ENCODE measurements around the gene MTIF3.
"Not testable (repeated sequence)": the region's sequence is repeated elsewhere in the genome, so short reads cannot be mapped to it uniquely, and the experiment has no call there.

The MTIF3 gene

GRCh38 chr13:27404680-27405079 is 45.7 kb downstream of the MTIF3 start:
- TF ChIP-seq ZNF565 (CRISPR knock-in tag; conservative IDR thresholded peaks at IDR 0.05; ENCODE audit: low read depth): no peak
- TF ChIP-seq GLIS3 (CRISPR knock-in tag; IDR thresholded peaks at IDR 0.05): no peak
- TF ChIP-seq, protein P1, sequence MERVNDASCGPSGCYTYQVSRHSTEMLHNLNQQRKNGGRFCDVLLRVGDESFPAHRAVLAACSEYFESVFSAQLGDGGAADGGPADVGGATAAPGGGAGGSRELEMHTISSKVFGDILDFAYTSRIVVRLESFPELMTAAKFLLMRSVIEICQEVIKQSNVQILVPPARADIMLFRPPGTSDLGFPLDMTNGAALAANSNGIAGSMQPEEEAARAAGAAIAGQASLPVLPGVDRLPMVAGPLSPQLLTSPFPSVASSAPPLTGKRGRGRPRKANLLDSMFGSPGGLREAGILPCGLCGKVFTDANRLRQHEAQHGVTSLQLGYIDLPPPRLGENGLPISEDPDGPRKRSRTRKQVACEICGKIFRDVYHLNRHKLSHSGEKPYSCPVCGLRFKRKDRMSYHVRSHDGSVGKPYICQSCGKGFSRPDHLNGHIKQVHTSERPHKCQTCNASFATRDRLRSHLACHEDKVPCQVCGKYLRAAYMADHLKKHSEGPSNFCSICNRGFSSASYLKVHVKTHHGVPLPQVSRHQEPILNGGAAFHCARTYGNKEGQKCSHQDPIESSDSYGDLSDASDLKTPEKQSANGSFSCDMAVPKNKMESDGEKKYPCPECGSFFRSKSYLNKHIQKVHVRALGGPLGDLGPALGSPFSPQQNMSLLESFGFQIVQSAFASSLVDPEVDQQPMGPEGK (CRISPR knock-in tag; IDR thresholded peaks at IDR 0.05; ENCODE audit: borderline replicate concordance): no peak
- TF ChIP-seq BACH2 (CRISPR knock-in tag; IDR thresholded peaks at IDR 0.05; ENCODE audit: borderline replicate concordance): no peak
- no peak for ATAC-seq

DNA sequence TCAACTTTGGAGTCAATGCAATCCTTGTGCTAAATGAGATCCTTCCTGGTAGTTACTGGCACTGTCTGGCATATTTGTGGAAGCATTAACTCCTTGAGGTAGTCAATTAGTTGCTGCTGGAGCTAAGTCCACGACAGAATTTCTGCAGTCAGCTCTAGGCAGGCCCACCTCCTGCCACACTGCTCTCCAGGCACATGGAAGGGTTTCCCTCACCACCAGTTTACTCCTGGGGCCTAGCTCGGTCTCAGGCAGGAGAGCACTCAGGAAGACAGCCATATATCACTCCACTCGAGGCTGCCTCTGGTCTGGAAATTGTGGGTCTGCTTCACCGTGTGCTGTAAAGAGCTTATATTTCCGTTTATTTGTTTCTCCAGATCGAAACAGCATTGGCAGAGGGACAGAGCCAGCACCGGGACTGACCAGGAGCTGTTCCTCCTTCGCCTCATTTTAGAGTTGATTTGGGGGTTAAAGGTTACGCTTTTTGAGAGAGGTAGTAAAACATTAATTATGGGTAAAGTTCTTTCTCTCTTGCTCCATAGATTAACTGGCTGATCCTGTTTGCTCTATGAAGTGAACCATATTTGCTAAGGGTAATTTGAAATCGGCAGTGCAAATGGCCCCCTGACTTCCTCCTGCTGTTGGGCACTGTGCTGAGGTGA is 46.5 kb downstream of the MTIF3 start:
- no peak for TF ChIP-seq TOX (CRISPR knock-in tag; IDR thresholded peaks at IDR 0.05; ENCODE audit: borderline replicate concordance)
- TF ChIP-seq ARNTL (CRISPR knock-in tag; IDR thresholded peaks at IDR 0.05; ENCODE audit: borderline replicate concordance, low read depth): no peak
- no peak for TF ChIP-seq GLIS3 (CRISPR knock-in tag; IDR thresholded peaks at IDR 0.05)
- TF ChIP-seq ZFP30 (CRISPR knock-in tag; IDR thresholded peaks at IDR 0.05): no peak
- no peak for TF ChIP-seq ZNF70 (CRISPR knock-in tag; IDR thresholded peaks at IDR 0.05)
- TF ChIP-seq ZNF565 (CRISPR knock-in tag; conservative IDR thresholded peaks at IDR 0.05; ENCODE audit: low read depth): no peak
- TF ChIP-seq OSR1 (CRISPR knock-in tag; IDR thresholded peaks at IDR 0.05): no peak
- no peak for TF ChIP-seq CSRNP3 (CRISPR knock-in tag; IDR thresholded peaks at IDR 0.05)
- ATAC-seq: no peak

DNA sequence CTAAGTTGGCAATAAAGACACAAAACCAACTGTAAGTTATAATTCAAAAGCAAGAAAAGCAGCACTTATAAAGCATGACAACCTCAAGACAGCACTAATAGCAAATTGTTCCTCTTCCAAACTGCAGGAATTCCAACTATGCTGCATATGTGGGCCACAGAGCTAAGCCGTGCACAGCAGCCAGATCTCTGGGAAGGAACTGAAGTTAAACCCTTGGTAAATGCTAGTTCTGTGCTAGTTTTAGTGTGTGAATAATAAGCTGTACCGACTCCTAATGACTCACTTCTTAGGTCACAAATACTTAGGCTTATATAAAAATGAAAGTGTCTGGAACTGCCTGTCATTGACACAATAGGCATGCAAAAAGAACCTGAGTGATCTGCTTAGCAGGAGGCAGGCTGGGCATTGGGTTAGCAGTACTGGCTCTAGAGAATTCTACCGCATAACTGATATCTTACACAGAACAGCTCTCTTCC is 47.1 kb downstream of the MTIF3 start:
- ATAC-seq: peak; percentile 77
- TF ChIP-seq ISL1 (CRISPR knock-in tag; IDR thresholded peaks at IDR 0.05): peak; percentile 77
- no peak for TF ChIP-seq ARNTL (CRISPR knock-in tag; IDR thresholded peaks at IDR 0.05; ENCODE audit: borderline replicate concordance, low read depth)

- ATAC-seq: no peak
- TF ChIP-seq, protein P1 (CRISPR knock-in tag; IDR thresholded peaks at IDR 0.05; ENCODE audit: borderline replicate concordance): no peak
- TF ChIP-seq POU6F1 (CRISPR knock-in tag; IDR thresholded peaks at IDR 0.05; ENCODE audit: borderline replicate concordance, low read depth) (no peak), TOX (CRISPR knock-in tag; IDR thresholded peaks at IDR 0.05; ENCODE audit: borderline replicate concordance) (no peak), OSR1 (CRISPR knock-in tag; IDR thresholded peaks at IDR 0.05) (no peak), CSRNP3 (CRISPR knock-in tag; IDR thresholded peaks at IDR 0.05) (no peak), ZNF70 (CRISPR knock-in tag; IDR thresholded peaks at IDR 0.05) (no peak)
Observed at GRCh38 chr13:27401210-27401609, 49.2 kb downstream of the MTIF3 start.

DNA sequence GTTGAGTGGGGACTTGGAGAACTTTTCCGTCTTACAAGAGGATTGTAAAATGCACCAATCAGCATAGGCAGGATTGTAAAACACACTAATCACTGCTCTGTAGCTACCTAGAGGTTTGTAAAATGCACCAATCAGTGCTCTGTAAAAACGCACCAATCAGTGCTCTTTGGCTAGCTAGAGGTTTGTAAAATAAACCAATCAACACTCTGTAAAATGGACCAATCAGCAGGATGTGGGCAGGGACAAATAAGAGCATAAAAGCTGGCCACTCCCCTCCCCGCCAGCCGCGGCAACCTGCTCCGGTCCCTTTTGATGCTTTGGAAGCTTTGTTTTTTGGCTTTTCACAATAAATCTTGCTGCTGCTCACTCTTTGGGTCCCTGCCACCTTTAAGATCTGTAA is 50.0 kb downstream of the MTIF3 start:
- ATAC-seq: not testable (repeated sequence)

DNA sequence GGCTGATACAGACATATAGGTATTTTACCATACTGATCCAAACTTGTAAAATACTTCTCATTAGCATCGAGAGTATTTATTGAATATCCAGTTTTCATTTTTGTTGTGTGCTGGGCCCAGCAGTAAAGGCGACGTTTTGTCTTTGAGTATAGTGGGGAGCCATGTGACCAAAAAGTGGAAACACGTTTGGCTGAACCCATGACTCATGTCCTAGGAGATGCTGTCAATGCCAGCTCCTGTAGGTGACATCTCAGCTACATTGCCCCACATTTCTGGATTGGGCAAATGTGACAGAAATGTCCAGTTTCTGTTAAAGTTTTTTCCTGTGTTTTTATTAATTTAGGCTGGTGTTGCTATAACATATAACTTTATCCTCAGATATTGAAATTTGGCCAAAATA is 52.0 kb downstream of the MTIF3 start:
- ATAC-seq: no peak
- TF ChIP-seq CSDC2 (CRISPR knock-in tag; IDR thresholded peaks at IDR 0.05): no peak
- TF ChIP-seq TOX (CRISPR knock-in tag; IDR thresholded peaks at IDR 0.05; ENCODE audit: borderline replicate concordance): no peak
- no peak for TF ChIP-seq ZFP30 (CRISPR knock-in tag; IDR thresholded peaks at IDR 0.05)
- no peak for TF ChIP-seq TCF4 (CRISPR knock-in tag; IDR thresholded peaks at IDR 0.05; ENCODE audit: borderline replicate concordance)
- TF ChIP-seq ZNF8 (CRISPR knock-in tag; IDR thresholded peaks at IDR 0.05): no peak
- TF ChIP-seq, protein P2, sequence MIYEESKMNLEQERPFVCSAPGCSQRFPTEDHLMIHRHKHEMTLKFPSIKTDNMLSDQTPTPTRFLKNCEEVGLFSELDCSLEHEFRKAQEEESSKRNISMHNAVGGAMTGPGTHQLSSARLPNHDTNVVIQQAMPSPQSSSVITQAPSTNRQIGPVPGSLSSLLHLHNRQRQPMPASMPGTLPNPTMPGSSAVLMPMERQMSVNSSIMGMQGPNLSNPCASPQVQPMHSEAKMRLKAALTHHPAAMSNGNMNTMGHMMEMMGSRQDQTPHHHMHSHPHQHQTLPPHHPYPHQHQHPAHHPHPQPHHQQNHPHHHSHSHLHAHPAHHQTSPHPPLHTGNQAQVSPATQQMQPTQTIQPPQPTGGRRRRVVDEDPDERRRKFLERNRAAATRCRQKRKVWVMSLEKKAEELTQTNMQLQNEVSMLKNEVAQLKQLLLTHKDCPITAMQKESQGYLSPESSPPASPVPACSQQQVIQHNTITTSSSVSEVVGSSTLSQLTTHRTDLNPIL (CRISPR knock-in tag; IDR thresholded peaks at IDR 0.05; ENCODE audit: low read depth): no peak
- no peak for TF ChIP-seq SNAI2 (CRISPR knock-in tag; IDR thresholded peaks at IDR 0.05)
- TF ChIP-seq, protein P3, sequence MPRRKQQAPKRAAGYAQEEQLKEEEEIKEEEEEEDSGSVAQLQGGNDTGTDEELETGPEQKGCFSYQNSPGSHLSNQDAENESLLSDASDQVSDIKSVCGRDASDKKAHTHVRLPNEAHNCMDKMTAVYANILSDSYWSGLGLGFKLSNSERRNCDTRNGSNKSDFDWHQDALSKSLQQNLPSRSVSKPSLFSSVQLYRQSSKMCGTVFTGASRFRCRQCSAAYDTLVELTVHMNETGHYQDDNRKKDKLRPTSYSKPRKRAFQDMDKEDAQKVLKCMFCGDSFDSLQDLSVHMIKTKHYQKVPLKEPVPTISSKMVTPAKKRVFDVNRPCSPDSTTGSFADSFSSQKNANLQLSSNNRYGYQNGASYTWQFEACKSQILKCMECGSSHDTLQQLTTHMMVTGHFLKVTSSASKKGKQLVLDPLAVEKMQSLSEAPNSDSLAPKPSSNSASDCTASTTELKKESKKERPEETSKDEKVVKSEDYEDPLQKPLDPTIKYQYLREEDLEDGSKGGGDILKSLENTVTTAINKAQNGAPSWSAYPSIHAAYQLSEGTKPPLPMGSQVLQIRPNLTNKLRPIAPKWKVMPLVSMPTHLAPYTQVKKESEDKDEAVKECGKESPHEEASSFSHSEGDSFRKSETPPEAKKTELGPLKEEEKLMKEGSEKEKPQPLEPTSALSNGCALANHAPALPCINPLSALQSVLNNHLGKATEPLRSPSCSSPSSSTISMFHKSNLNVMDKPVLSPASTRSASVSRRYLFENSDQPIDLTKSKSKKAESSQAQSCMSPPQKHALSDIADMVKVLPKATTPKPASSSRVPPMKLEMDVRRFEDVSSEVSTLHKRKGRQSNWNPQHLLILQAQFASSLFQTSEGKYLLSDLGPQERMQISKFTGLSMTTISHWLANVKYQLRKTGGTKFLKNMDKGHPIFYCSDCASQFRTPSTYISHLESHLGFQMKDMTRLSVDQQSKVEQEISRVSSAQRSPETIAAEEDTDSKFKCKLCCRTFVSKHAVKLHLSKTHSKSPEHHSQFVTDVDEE (CRISPR knock-in tag; IDR thresholded peaks at IDR 0.05): no peak
- TF ChIP-seq ESRRG (CRISPR knock-in tag; IDR thresholded peaks at IDR 0.05): no peak
